Activated CD4-positive, alpha-beta memory T cell treated with anti-CD3 and anti-CD28 coated beads, Interleukin-2, amount 10 ng/mL, durations not matched to agents 7 days and 5 days (primary cell): ENCODE data around the gene CUTA. TPM values are rescaled to one million over a fixed set of nuclear protein-coding genes. Genes with fewer than 3 reads are reported as not detected.
"Not testable (repeated sequence)": the region's sequence is repeated elsewhere in the genome, so short reads cannot be mapped to it uniquely, and the experiment has no call there.

Experiments
- CTCF ChIA-PET: fragments of 350-600 bp; sonication (Branson Sonifier 250); formaldehyde crosslinking; loops from one replicate; lab custom pipeline; 2021; ENCODE audit warnings: antibody characterized with exemption, inconsistent platforms; lab: Charles Lee
- POLR2A ChIA-PET: fragments of 350-600 bp; sonication (Branson Sonifier 250); formaldehyde crosslinking; loops from one replicate; lab custom pipeline; 2021; ENCODE audit warnings: antibody characterized with exemption; lab: Charles Lee
- DNase-seq: peaks from one replicate; pipeline ENCODE4 v3.0.0-alpha.2; 2020
- H3K27ac Mint-ChIP-seq: one replicate; pipeline ENCODE4 v1.8.0; 2021; ENCODE audit warnings: mild to moderate bottlenecking, mixed read lengths
- H3K27me3 Mint-ChIP-seq: one replicate; pipeline ENCODE4 v1.8.0; 2021; ENCODE audit warnings: mixed read lengths
- H3K36me3 Mint-ChIP-seq: one replicate; pipeline ENCODE4 v1.8.0; 2021; ENCODE audit warnings: low read depth, mixed read lengths
- H3K4me1 Mint-ChIP-seq: one replicate; pipeline ENCODE4 v1.8.0; 2021; ENCODE audit warnings: mixed read lengths
- H3K4me3 Mint-ChIP-seq: one replicate; pipeline ENCODE4 v1.8.0; 2021; ENCODE audit warnings: mild to moderate bottlenecking, mixed read lengths
- H3K9me3 Mint-ChIP-seq: one replicate; pipeline ENCODE4 v1.8.0; 2021; ENCODE audit warnings: mixed read lengths
- total RNA-seq, 2 experiments: library from RNA; stranded (reverse); gene quantifications; one replicate each; pipeline ENCODE4 v1.2.3, GENCODE V29; 2021

CUTA gene
- total RNA-seq, 2 experiments from 2014 or later: 243 TPM

DNA sequence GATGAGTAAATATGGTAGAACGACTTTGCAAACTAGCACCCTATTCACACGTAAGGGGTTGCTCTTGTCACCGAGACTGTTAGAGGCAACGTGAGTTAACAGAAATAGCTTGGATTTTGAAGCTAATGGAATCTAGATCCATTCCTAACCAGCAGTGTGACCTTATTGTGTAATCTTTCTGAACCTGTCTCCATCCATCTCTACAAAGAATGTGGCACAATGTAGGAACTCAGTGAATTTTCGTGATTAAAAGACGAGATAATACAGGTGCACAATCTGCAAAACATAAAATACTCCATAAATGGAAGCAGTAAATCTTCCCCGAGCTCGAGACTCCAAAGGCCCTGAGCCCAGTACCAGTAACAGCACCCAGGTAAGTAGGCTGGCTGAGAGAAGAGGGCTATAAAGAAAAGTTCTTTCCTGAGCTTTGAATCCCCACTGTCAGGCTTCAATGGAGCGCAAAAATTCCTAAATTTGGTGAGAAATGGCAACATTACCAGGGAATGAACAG is 27.1 kb downstream of the CUTA start:
- DNase-seq: no peak
- CTCF ChIA-PET: interaction anchor here (0.6 to 1.8 kb wide), 26 partner anchors 16 to 231 kb away, joined by 3 to 11 read pairs (median 3); partner anchors contain the start of genes B3GALT4, BAK1, ITPR3 and RING1
- Mint-ChIP-seq H3K27ac (peak overlapping the region; percentile 93), H3K27me3 (no peaks in the 10 kb centered on the region), H3K4me1 (peaks cover 40% of the 10 kb centered on the region), H3K36me3 (peaks cover 36% of the 10 kb centered on the region), H3K4me3 (peak overlapping the region; percentile 95), H3K9me3 (no peaks in the 10 kb centered on the region)
- POLR2A ChIA-PET: interaction anchor here (0.6 to 2.6 kb wide), 15 partner anchors 16 to 419 kb away, joined by 3 to 7 read pairs (median 5); partner anchors contain the start of genes B3GALT4, CUTA, RPS18 and UQCC2

DNA sequence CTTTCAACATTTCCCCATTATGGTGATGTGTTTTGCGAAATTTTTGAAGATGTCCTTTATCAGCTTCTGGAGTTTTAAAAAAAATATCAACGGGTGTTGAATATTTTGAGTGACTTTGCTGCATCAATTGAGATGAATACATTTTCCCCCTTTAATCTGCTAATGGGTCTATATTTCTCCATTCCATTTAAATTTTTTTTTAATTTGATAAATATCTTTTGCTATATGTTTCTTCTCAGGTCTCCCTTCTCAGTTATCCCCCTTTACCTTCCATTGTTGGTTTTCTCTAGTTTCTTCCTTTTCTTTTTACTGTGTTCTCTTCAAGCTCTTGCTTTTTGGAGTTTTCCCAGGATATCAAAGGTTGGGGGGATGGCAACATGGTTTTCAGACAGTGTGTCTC is 27.7 kb downstream of the CUTA start:
- POLR2A ChIA-PET: interaction anchor here (0.9 to 2.6 kb wide), 12 partner anchors 20 to 418 kb away, joined by 3 to 7 read pairs (median 6); partner anchors contain the start of genes B3GALT4, CUTA, RPS18 and VPS52
- no peak for DNase-seq
- H3K27ac Mint-ChIP-seq: peak overlapping the region; percentile 93
- H3K4me3 Mint-ChIP-seq: no peak overlapping the region
- CTCF ChIA-PET: interaction anchor here (0.6 to 1.8 kb wide), 15 partner anchors 15 to 231 kb away, joined by 3 to 11 read pairs (median 4); partner anchors contain the start of genes B3GALT4, BAK1 and ITPR3
- H3K9me3 Mint-ChIP-seq: no peaks in the 10 kb centered on the region
- H3K4me1 Mint-ChIP-seq: peaks cover 35% of the 10 kb centered on the region
- no peaks in the 10 kb centered on the region for H3K27me3 Mint-ChIP-seq
- H3K36me3 Mint-ChIP-seq: peaks cover 31% of the 10 kb centered on the region

DNA sequence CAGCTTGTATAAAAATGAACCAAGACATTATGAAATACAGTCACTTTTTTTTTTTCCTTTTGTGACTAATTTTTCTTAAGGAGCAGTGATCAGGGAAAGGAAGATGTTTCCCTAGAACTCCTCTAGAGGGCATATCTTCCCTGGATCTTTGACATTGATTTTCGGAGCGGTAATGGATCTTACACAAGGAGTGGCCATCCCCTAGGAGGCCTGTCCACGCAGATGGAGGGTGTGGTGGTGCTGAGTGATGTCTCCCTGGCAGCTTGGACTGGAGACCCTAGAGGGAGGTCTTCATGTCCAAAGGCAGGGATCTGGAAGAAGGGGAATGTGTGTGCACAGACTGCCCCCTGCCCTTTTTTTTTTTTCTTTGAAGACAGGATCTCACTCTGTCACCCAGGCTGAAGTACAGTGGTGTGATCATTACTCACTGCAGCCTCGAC is 33.3 kb downstream of the CUTA start:
- Mint-ChIP-seq H3K27me3 (peaks cover 7% of the 10 kb centered on the region), H3K4me1 (peaks cover 4% of the 10 kb centered on the region), H3K27ac (no peak overlapping the region), H3K36me3 (no peaks in the 10 kb centered on the region), H3K4me3 (no peak overlapping the region), H3K9me3 (no peaks in the 10 kb centered on the region)
- ChIA-PET POLR2A (interaction anchor here (0.5 kb wide), 1 partner anchor 40 kb away, joined by 3 read pairs; no protein-coding TSS in a partner anchor), CTCF (no interaction called here)
- DNase-seq: no peak

DNA sequence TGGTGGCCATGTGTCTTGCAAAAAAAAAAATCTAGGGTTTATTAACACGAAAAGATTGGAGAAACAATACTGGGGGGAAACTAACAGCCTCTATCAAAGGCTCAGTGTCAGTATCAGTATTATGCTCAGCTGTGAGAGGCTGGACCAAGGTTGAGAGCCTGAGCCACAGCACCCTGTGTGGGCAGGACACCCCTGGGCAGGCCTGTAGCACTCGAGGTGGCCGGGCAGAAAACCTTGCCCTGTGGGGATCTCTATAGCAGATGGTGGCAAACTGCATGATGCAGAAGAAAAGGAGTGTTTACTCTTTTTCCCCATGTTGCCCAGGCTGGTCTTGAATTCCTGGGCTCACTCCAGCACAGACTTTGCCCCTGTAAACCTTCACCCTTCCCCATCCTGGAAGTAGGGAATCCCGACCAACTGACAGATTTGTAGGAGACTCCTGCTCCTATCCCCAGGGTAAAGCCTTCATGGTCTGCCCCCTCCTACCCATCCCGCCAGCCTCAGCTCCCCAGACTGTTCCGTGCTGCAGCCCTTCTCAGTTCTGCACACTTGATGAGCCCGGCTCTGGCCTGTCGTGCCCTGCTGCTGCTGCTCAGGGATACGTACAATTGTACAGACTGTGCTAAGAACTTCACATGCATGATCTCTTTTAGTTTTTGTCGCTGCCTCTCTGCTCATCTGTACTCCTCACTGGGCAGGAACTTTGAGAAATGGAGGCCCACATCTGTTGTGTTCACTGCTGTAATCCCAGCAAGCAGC is 34.3 kb downstream of the CUTA start:
- H3K4me3 Mint-ChIP-seq: no peak overlapping the region

DNA sequence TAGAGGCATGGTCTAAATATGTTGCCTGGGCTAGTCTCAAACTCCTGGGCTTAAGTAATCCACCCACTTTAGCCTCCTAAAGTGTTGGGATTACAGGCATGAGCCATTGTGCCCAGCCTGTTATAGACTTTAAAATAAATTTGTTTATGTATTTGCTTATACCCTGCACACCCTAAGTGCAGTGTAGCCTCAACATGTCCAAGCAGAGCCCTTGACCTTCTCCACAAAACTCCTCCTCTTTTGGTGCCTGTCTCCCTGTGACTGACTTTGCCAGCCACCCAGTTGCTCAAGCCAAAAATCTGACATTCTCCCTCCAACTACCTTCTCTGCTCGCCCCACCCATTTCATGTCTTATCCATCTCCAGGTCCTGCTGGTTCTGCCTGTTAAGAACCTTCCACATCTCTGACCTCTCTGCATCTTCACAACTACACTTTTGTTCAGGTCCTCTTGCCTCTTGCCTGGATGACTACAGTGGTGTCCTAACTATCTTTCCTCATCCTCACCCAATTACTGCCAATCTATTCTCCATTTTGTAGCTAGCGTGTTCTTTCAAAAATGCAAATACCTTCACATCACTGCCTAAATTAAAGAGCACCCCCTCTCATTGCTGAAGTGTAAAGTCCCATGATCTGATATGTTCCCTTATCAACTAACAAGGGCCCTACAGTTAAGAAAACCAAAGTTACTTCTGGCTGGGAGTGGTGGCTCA is 37.5 kb downstream of the CUTA start:
- Mint-ChIP-seq H3K4me3 (no peak overlapping the region), H3K27ac (no peak overlapping the region), H3K4me1 (peaks cover 16% of the 10 kb centered on the region), H3K36me3 (no peaks in the 10 kb centered on the region), H3K27me3 (peaks cover 7% of the 10 kb centered on the region), H3K9me3 (no peaks in the 10 kb centered on the region)
- no peak for DNase-seq
- ChIA-PET CTCF (no interaction called here), POLR2A (interaction anchor here (0.7 kb wide), 1 partner anchor 81 kb away, joined by 3 read pairs; no protein-coding TSS in a partner anchor)

More for the DNA sequence above, 34.3 kb downstream of the CUTA start:
- no peaks in the 10 kb centered on the region for H3K36me3 Mint-ChIP-seq
- peaks cover 7% of the 10 kb centered on the region for H3K27me3 Mint-ChIP-seq
- CTCF ChIA-PET: no interaction called here
- H3K4me1 Mint-ChIP-seq: peaks cover 4% of the 10 kb centered on the region
- POLR2A ChIA-PET: no interaction called here
- H3K9me3 Mint-ChIP-seq: no peaks in the 10 kb centered on the region
- no peak overlapping the region for H3K27ac Mint-ChIP-seq
- no peak for DNase-seq

DNA sequence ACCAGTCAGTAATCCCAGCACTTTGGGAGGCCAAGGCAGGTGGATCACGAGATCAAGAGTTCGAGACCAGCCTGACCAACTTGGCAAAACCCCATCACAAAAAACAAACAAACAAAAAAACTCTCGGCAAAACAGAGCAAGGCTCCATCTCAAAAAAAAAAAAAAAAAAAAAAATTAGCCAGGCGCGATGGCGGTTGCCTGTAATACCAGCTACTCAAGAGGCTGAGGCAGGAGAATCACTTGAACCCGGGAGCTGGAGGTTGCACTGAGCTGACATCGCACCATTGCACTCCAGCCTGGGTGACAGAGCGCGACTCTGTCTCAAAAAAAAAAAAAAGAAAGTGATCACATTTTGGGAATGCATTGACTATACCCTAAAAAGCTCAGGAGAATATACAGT is 38.7 kb downstream of the CUTA start:
- DNase-seq, POLR2A ChIA-PET, H3K4me3 Mint-ChIP-seq, H3K27ac Mint-ChIP-seq, H3K36me3 Mint-ChIP-seq, H3K9me3 Mint-ChIP-seq, H3K27me3 Mint-ChIP-seq: not testable (repeated sequence)
- CTCF ChIA-PET: interaction anchor here (0.7 kb wide), 1 partner anchor 179 kb away, joined by 3 read pairs; the partner anchor contains the start of genes RXRB and SLC39A7
- peaks cover 28% of the 10 kb centered on the region for H3K4me1 Mint-ChIP-seq

DNA sequence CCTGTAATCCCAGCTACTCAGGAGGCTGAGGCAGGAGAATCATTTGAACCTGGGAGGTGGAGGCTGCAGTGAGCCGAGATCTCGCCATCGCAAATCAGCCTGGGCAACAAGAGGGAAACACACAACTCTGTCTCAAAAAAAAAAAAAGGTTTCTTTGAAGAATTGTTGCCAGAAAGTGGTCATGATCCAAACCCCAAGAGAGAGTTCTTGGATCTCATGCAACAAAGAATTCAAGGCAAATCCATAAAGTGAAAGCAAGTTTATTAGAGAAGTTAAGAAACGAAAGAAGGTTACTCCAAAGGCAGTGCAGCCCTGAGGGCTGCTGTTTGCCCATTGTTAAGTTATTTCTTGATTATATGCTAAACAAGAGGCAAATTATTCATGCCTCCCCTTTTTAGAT is 40.7 kb downstream of the CUTA start:
- no peaks in the 10 kb centered on the region for H3K9me3 Mint-ChIP-seq
- H3K36me3 Mint-ChIP-seq: no peaks in the 10 kb centered on the region
- ChIA-PET POLR2A (no interaction called here), CTCF (no interaction called here)
- H3K27me3 Mint-ChIP-seq: peaks cover 7% of the 10 kb centered on the region
- no peak overlapping the region for H3K27ac Mint-ChIP-seq
- H3K4me1 Mint-ChIP-seq: peaks cover 37% of the 10 kb centered on the region
- no peak overlapping the region for H3K4me3 Mint-ChIP-seq
- no peak for DNase-seq

DNA sequence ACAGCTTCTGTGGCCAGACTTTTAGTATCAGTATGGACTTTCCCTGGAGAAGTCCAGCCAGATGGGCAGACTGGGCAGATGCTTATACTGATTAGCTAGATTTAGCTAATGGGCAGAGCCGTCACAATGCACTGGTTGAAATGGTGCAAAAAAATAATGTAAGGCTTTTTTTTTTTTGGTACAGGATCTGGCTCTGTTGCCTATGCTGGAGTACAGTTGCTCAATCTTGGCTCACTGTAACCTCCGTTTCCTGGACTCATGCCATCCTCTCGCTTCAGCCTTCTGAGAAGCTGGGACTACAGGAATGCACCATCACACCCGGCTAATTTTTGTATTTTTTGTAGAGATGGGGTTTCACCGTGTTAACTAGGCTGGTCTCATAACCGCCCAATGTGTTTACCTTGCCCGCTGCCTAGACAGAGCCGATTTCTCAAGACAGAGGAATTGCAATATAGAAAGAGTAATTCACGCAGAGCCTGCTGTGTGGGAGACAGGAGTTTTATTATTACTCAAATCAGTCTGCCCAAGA is 42.7 kb downstream of the CUTA start:
- no peaks in the 10 kb centered on the region for H3K9me3 Mint-ChIP-seq
- H3K27me3 Mint-ChIP-seq: no peaks in the 10 kb centered on the region
- CTCF ChIA-PET: interaction anchor here (0.6 to 2.1 kb wide), 4 partner anchors 15 to 211 kb away, joined by 3 to 9 read pairs (median 4); no protein-coding TSS in a partner anchor

DNA sequence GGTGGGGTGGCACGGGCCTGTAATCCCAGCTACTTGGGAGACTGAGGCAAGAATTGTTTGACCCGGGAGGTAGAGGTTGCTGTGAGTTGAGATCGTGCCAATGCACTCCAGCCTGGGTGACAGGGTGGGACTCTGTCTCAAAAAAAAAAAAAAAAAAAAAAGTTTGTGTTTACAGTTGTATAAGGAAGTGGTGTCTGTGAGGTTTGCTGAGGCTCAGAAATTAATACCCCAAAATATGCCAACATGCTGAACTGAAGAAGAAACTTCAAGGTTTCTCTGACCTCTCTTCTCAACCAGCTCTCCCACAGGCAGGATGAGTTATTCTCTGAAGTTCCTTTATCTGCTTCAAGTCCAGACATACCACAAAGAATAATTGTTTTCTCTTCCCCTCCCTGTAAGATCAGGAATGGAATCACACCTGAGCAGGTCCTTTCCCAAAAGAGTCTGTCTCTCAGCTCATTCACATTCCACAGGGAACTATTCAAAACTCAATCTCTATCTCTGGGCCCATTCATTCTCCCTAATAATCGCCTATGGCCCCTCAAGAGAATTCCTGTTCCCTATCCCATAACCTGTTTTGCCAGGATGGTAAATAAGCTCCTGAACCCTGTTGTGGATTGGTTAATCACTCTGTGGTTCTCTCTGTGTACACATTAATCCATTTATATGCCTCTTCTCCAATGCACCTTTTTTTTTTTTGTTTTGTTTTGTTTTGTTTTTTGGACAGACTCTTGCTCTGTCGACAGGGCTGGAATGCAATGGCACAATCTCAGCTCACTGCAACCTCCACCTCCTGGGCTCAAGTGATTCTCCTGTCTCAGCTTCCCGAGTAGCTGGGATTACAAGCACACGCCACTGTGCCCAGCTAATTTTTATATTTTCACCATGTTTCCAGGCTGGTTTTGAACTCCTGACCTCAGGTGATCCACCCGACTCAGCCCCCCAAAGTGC is 43.7 kb downstream of the CUTA start:
- peak overlapping the region; percentile 60 for H3K27ac Mint-ChIP-seq
- no peaks in the 10 kb centered on the region for H3K36me3 Mint-ChIP-seq
- no peak overlapping the region for H3K4me3 Mint-ChIP-seq
- no peaks in the 10 kb centered on the region for H3K27me3 Mint-ChIP-seq
- CTCF ChIA-PET: interaction anchor here (0.8 to 2.1 kb wide), 3 partner anchors 16 to 212 kb away, joined by 3 to 9 read pairs (median 5); no protein-coding TSS in a partner anchor
- H3K9me3 Mint-ChIP-seq: no peaks in the 10 kb centered on the region
- POLR2A ChIA-PET: interaction anchor here (1.0 to 1.7 kb wide), 5 partner anchors 10 to 61 kb away, joined by 3 to 8 read pairs (median 4); partner anchors contain the start of gene ZBTB22
- DNase-seq: no peak
- H3K4me1 Mint-ChIP-seq: peaks cover 33% of the 10 kb centered on the region

More for the DNA sequence above, 42.7 kb downstream of the CUTA start:
- H3K4me3 Mint-ChIP-seq: no peak overlapping the region
- H3K4me1 Mint-ChIP-seq: peaks cover 33% of the 10 kb centered on the region
- H3K27ac Mint-ChIP-seq: no peak overlapping the region
- POLR2A ChIA-PET: interaction anchor here (1.3 to 1.7 kb wide), 2 partner anchors 11 to 62 kb away, joined by 4 to 8 read pairs; no protein-coding TSS in a partner anchor
- H3K36me3 Mint-ChIP-seq: no peaks in the 10 kb centered on the region
- DNase-seq: no peak

DNA sequence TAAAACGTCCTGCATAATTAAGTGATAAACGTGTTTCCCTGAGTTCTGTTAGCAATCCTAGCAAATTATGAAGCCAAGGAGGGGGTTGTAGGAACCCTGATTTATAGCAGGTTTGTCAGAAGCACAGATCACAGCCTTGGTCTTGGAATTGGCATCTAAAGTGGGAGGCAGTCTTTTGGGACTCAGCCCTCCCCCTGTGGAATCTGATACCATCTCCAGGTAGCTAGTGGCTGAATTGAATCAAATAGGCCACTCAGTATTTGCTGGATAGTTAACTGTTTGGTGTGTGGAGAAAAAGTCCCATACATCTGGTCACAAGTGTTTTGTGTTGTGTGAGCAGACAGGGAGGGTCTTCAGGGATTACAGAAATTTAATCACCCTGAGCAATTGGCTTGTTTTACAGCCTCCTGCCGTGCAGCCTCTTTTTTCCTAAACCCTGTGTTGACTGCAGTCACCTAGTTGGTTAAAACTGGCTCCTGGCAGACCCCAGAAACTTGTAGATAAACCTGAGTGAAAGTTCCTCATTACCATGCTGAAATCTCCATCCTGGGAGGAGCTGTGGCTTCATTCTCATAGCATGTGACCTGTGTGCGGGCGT is 45.3 kb downstream of the CUTA start:
- no peaks in the 10 kb centered on the region for H3K9me3 Mint-ChIP-seq
- no peaks in the 10 kb centered on the region for H3K27me3 Mint-ChIP-seq
- H3K27ac Mint-ChIP-seq: no peak overlapping the region
- ChIA-PET POLR2A (no interaction called here), CTCF (no interaction called here)
- DNase-seq: no peak
- no peaks in the 10 kb centered on the region for H3K36me3 Mint-ChIP-seq
- no peak overlapping the region for H3K4me3 Mint-ChIP-seq
- peaks cover 33% of the 10 kb centered on the region for H3K4me1 Mint-ChIP-seq

DNA sequence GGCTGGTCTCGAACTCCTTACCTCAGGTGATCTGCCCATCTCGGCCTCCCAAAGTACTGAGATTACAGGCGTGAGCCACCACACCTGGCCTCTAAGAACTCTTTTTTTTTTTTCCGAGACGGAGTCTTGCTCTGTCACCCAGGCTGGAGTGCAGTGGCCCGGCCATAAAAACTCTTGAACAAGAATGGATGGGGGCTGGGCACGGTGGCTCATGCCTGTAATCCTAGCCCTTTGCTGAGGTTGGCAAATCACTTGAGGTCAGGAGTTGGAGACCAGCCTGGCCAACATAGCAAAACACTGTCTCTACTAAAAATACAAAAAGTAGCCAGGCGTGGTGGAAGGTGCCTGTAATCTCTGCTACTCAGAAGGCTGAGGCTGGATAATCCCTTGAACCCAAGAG is 46.0 kb downstream of the CUTA start:
- H3K27me3 Mint-ChIP-seq, H3K4me3 Mint-ChIP-seq, H3K9me3 Mint-ChIP-seq, POLR2A ChIA-PET, DNase-seq, CTCF ChIA-PET, H3K27ac Mint-ChIP-seq, H3K36me3 Mint-ChIP-seq: not testable (repeated sequence)
- H3K4me1 Mint-ChIP-seq: peaks cover 33% of the 10 kb centered on the region
